Ramos (cell line): ENCODE data around the gene ZNF132.
"Not testable (repeated sequence)": the region's sequence is repeated elsewhere in the genome, so short reads cannot be mapped to it uniquely, and the experiment has no call there.

Experiments used
- in situ Hi-C: fragments of 300-500 bp; cut with MboI; formaldehyde crosslinking; loops from one replicate; pipeline ENCODE4 v1.14.3; 2022; ENCODE audit warnings: low sequenced_read_pairs; ENCODE audit not compliant: unreplicated experiment

ZNF132 gene

GRCh38 chr19:58439576-58440554, at the start of gene ZNF132:
ZNF132 (minus strand) TSS chr19:58440153; CDS start chr19:58439821, 332 bp downstream.
- in situ Hi-C loops = no loop called here

- in situ Hi-C loops = not testable (repeated sequence)
These were observed 44.4 kb upstream of the ZNF132 start for GRCh38 chr19:58484349-58484748.

DNA sequence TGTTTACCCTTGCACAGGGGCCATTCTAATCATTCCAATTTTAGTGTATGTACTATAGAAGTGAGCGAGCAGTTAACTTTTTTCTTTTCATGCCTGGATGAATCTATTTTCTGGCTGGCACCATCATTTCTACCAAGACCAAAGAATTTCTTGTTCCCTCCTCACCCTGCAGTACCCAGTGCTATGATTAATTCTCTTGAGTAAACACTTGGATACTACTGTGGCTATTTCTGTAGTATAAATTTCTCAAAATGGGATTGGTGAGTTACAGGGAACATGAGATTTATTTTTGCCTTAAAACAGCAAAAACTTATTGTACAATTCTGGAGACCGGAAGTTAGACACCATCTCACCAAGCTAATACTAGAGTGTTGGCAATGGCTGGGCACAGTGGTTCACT, 43.8 kb upstream of the ZNF132 start:
- in situ Hi-C loops = no loop called here

- in situ Hi-C loops = no loop called here
These were observed 42.4 kb upstream of the ZNF132 start for GRCh38 chr19:58482372-58482771.

GRCh38 chr19:58480831-58481230, 40.9 kb upstream of the ZNF132 start:
- in situ Hi-C loops = no loop called here

DNA sequence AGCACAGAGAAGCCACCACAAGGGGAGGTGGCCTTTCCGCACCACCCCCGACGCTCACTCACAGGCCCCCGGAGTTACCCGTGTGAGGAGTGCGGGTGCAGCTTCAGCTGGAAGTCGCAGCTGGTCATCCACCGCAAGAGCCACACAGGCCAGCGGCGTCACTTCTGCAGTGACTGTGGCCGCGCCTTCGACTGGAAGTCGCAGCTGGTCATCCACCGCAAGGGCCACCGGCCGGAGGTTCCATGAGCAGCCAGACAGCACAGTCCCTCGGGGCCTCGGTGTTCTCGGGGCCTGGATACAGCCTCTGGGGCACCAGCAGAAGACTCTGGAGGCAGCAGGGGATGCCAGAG, 40.5 kb upstream of the ZNF132 start:
- in situ Hi-C loops = no loop called here

- in situ Hi-C loops = no loop called here
These were observed 40.0 kb upstream of the ZNF132 start for GRCh38 chr19:58479736-58480480.

DNA sequence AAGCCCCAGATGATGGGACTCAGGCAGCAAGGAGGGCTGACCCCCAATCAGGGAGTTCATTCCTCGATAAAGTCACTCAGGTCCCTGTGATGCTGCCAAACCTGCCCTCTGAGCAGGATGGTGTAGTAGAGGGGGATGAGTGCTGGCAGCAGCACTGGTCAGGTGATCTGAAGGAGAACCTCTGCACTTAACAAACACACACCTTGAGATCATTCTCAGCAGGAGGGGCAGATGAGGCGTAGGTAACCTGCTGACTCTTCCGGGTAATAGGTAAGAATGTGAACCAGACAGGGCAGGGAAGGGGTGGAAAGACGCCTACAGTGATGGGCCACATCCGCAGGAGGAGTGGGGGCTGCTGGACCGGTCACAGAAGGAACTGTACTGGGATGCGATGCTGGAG, 39.4 kb upstream of the ZNF132 start:
- in situ Hi-C loops = no loop called here

DNA sequence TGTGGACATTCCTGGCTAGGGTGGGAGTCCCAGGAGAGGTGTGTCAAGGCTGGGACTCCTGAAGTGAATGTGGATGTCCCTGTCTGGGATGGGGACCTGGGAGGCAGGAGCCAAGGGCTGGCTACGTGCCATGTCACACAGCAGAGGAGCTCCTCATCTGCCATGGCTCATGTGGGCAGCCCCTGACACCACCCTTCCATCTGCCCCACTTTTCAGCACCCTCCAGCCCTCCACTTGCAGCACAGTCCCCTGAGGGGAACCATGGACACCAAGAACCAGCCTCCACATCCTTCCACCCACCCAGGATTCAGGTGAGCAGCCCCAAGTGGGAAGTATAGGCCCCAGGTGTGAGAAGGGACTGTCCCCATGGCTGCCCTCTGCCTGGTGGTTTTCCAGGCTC, 37.9 kb upstream of the ZNF132 start:
- in situ Hi-C loops = no loop called here

GRCh38 chr19:58477130-58477529, 37.2 kb upstream of the ZNF132 start:
- in situ Hi-C loops = no loop called here

GRCh38 chr19:58476498-58477015, 36.6 kb upstream of the ZNF132 start:
- in situ Hi-C loops = no loop called here

DNA sequence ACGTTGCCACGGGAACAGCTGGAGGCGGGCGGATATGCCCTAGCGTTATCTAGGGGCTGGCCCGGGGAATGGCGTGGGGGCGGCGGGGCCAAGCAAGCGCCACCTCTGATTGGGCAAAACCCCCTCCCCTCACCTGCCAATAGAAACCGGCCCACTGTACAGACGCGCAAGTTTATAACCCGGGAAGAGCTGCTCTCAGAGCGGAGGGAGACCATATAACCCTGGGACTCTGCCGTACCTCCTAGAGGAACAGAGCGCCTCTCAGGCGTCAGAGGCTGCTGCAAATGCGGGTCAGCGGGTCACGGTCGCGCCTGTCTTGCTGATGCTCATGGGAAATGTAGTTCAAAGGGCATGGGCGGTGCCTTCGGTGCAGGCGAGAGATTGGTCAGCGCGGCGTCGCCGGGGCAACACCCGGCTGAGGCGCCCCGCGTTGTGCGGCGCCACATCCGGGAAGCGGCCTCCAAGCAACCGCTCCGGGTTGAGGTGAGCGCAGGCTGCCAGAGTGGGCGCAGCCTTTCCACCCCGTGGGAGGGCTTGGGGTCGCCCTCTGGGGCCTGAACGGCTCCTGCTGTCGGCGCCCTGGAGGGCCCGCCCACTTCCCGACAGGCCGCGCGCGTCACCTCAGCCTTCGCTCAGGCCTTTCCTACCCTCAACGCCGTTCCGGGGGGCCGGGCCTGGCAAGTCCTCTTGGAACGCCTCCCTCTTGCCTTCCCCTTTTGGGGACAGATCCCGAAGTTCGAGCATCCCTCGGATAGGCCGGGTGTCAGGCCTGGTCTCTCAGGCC, 36.0 kb upstream of the ZNF132 start, which contains the start of gene ZNF446:
ZNF446 (plus strand) TSS at position 639 of the 784 bp plus-strand sequence. CDS start 867 bp downstream, outside the sequence.
- in situ Hi-C loops = no loop called here

GRCh38 chr19:58474997-58475713, 35.2 kb upstream of the ZNF132 start:
- in situ Hi-C loops = no loop called here

GRCh38 chr19:58474291-58474996, 34.5 kb upstream of the ZNF132 start:
- in situ Hi-C loops = no loop called here

DNA sequence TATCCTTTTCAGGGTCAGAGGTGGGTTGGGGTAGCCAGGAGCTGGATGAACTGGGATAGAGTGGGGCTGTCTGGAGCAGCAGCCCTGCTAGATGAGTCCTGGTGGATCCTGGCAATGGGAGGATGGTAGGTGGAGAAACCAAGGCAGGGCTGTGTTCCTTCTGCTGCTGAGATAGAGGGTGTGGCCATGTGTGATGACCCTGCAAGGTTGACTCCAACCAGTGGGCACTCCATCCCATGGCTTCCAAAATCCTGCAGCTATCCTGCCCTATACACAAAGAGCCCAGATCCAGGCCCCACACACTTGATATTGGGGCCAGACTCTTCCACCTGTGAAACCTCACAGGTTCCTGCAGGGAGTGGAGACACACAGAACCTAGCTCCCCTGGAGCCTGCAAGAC, 33.8 kb upstream of the ZNF132 start:
- in situ Hi-C loops = no loop called here

- in situ Hi-C loops = no loop called here
These were observed 31.8 kb upstream of the ZNF132 start for GRCh38 chr19:58471736-58472135.

DNA sequence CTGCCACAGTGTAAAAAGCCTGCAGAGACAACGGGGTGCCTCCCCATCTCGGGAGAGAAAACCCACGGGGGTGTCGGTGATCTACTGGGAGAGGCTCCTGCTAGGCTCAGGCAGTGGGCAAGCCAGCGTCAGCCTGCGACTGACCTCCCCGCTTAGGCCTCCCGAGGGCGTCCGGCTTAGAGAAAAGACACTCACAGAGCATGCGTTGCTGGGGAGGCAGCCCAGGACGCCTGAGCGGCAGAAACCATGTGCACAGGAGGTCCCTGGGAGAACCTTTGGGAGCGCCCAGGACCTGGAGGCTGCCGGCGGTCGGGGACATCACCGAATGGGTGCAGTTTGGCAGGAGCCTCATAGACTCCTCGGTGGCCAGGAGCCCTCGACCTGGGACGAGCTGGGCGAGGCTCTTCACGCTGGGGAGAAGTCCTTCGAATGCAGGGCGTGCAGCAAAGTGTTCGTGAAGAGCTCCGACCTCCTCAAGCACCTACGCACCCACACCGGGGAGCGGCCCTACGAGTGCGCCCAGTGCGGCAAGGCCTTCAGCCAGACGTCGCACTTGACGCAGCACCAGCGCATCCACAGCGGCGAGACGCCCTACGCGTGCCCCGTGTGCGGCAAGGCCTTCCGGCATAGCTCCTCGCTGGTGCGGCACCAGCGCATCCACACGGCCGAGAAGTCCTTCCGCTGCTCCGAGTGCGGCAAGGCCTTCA, 31.0 kb upstream of the ZNF132 start:
- in situ Hi-C loops = not testable (repeated sequence)

GRCh38 chr19:58469241-58470013, 29.5 kb upstream of the ZNF132 start:
- in situ Hi-C loops = no loop called here
